SK-N-SH (cell line): ENCODE measurements around the gene SNX21. TPM values are rescaled to one million over a fixed set of nuclear protein-coding genes. Genes with fewer than 3 reads are reported as not detected.

Source experiments
- CTCF ChIA-PET: fragments of 300-600, 350-600 bp; formaldehyde crosslinking; extraction: SDS; loops from one replicate; lab custom pipeline; 2021; lab: Yijun Ruan, JAX
- POLR2A ChIA-PET: fragments of 350-600 bp; sonication (Branson Sonifier 250); formaldehyde crosslinking; extraction: SDS; loops from one replicate; lab custom pipeline; 2020; ENCODE audit warnings: antibody characterized with exemption, inconsistent platforms; lab: Yijun Ruan, JAX
- DNase-seq: peaks from one replicate; pipeline ENCODE4 v3.0.0; 2012
- H2AFZ ChIP-seq: fragments of 200-600 bp; sonication (generic); 2 replicates; pipeline ENCODE4 v1.8.1; 2016; ENCODE audit warnings: antibody characterized with exemption, mild to moderate bottlenecking, low read depth
- H3F3A ChIP-seq: fragments of 200-600 bp; sonication (generic); replicated peaks from 2 replicates; pipeline ENCODE3; 2016; ENCODE audit warnings: antibody characterized with exemption, mild to moderate bottlenecking; ENCODE audit not compliant: insufficient read depth
- H3K27ac ChIP-seq, 2 experiments: fragments of 200-500 bp in 1 of 2; fragments of 200-600 bp in 1 of 2; sonication (Bioruptor generic) in 1 of 2; sonication (generic), shearing (Covaris generic) in 1 of 2; 2 replicates each; pipeline versions ENCODE4 v1.5.1 to v1.6.1; 2014 to 2016; ENCODE audit warnings: low read depth in 2 of 2, inconsistent platforms in 1 of 2, low read length in 1 of 2, mild to moderate bottlenecking in 1 of 2, mixed read lengths in 1 of 2
- H3K27me3 ChIP-seq: fragments of 200-600 bp; sonication (generic), shearing (Covaris generic); 2 replicates; pipeline ENCODE4 v1.6.1; 2016; ENCODE audit warnings: mixed run types; ENCODE audit not compliant: insufficient read depth
- H3K36me3 ChIP-seq, 2 experiments: fragments of 200-500 bp in 1 of 2; fragments of 200-600 bp in 1 of 2; sonication (Bioruptor generic) in 1 of 2; sonication (generic) in 1 of 2; replicated peaks in 1 of 2; 2 replicates each; pipeline versions ENCODE3 to v1.5.1; 2014 to 2016; ENCODE audit warnings: low read length in 1 of 2, mild to moderate bottlenecking in 1 of 2; ENCODE audit not compliant: insufficient read depth in 2 of 2, control insufficient read depth in 1 of 2
- H3K4me1 ChIP-seq, 2 experiments: fragments of 200-500 bp in 1 of 2; fragments of 200-600 bp in 1 of 2; sonication (Bioruptor generic) in 1 of 2; sonication (generic), shearing (Covaris generic) in 1 of 2; 2 replicates each; pipeline versions ENCODE4 v1.5.1 to v1.6.1; 2014 to 2016; ENCODE audit warnings: low read depth in 1 of 2, low read length in 1 of 2, mixed run types in 1 of 2; ENCODE audit not compliant: insufficient read depth in 2 of 2, control insufficient read depth in 1 of 2
- H3K4me2 ChIP-seq: fragments of 200-600 bp; sonication (generic), shearing (Covaris generic); 2 replicates; pipeline ENCODE4 v1.6.1; 2017; ENCODE audit warnings: mixed run types
- H3K4me3 ChIP-seq, 2 experiments: fragments of 200-500 bp in 1 of 2; fragments of 200-600 bp in 1 of 2; sonication (Bioruptor generic) in 1 of 2; sonication (generic), shearing (Covaris generic) in 1 of 2; 2 replicates each; pipeline versions ENCODE4 v1.5.1 to v1.8.1; 2014 to 2016; ENCODE audit warnings: low read depth in 2 of 2, inconsistent platforms in 1 of 2, low read length in 1 of 2, mild to moderate bottlenecking in 1 of 2, mixed read lengths in 1 of 2, moderate library complexity in 1 of 2
- H3K79me2 ChIP-seq: fragments of 200-600 bp; sonication (generic); 2 replicates; pipeline ENCODE4 v1.8.1; 2017; ENCODE audit warnings: mild to moderate bottlenecking; ENCODE audit not compliant: insufficient read depth
- H3K9ac ChIP-seq: fragments of 200-600 bp; sonication (generic); 2 replicates; pipeline ENCODE4 v1.6.1; 2017; ENCODE audit warnings: mixed run types
- H3K9me2 ChIP-seq: fragments of 200-600 bp; sonication (generic); 2 replicates; pipeline ENCODE4 v1.6.1; 2017; ENCODE audit warnings: mixed run types
- H3K9me3 ChIP-seq: fragments of 200-600 bp; sonication (generic); 2 replicates; pipeline ENCODE4 v1.6.1; 2017; ENCODE audit warnings: mixed run types, mild to moderate bottlenecking, moderate library complexity
- H4K20me1 ChIP-seq: fragments of 200-600 bp; sonication (generic); 2 replicates; pipeline ENCODE4 v1.6.1; 2017; ENCODE audit warnings: mild to moderate bottlenecking, mixed run types; ENCODE audit not compliant: insufficient read depth
- FOSL2 ChIP-seq: IDR thresholded peaks from 2 replicates; pipeline ENCODE4 v1.4.0; 2012; ENCODE audit warnings: low read depth, mild to moderate bottlenecking, moderate library complexity, borderline replicate concordance
- GATA2 ChIP-seq: sonication (generic); formaldehyde crosslinking; IDR thresholded peaks from 2 replicates; pipeline ENCODE4 v1.5.0; 2020; ENCODE audit warnings: mild to moderate bottlenecking, missing genetic modification reagents
- NFIC ChIP-seq: IDR thresholded peaks from 2 replicates; pipeline ENCODE4 v1.4.0; 2012; ENCODE audit warnings: borderline replicate concordance
- NRF1 ChIP-seq: IDR thresholded peaks from 2 replicates; pipeline ENCODE4 v1.6.1; 2012; ENCODE audit warnings: low read depth, mild to moderate bottlenecking, low read length
- SMC3 ChIP-seq: IDR thresholded peaks from 2 replicates; pipeline ENCODE4 v1.6.1; 2012; ENCODE audit warnings: low read depth, low read length, improper control_type of control experiment
- TCF12 ChIP-seq: IDR thresholded peaks from 2 replicates; pipeline ENCODE4 v1.4.0; 2012
- YY1 ChIP-seq: IDR thresholded peaks from 2 replicates; pipeline ENCODE4 v1.4.0; 2012; ENCODE audit warnings: low read depth, mild to moderate bottlenecking
- WGBS: methylation state at CpG from one replicate; pipeline ENCODE4 v1.1.6; 2017; ENCODE audit warnings: low lambda C conversion rate; 5-methylcytosine and 5-hydroxymethylcytosine counted together
- polyA plus RNA-seq, 3 experiments: library from polyadenylated mRNA; depleted of rRNA; stranded (reverse); fragments of >200 nt; gene quantifications; 2 replicates each; pipeline ENCODE4 v1.2.3, GENCODE V29; 2012
- TF ChIP-seq, protein P1 (sequence below): fragments of 150-350 bp; IDR thresholded peaks from 2 replicates; pipeline ENCODE4 v1.6.1; 2017; ENCODE audit warnings: antibody characterized with exemption, low read length, low read depth, borderline replicate concordance
- TF ChIP-seq, protein P2 (sequence below): IDR thresholded peaks from 2 replicates; pipeline ENCODE4 v1.4.0; 2012; ENCODE audit warnings: low read depth, borderline replicate concordance
- TF ChIP-seq, protein P3 (sequence below): fragments of 200-600 bp; sonication (generic); IDR thresholded peaks from 2 replicates; pipeline ENCODE4 v1.6.1; 2017; ENCODE audit warnings: antibody characterized with exemption, mild to moderate bottlenecking, moderate library complexity
- TF ChIP-seq, protein P4 (sequence below): IDR thresholded peaks from 2 replicates; pipeline ENCODE4 v1.4.0; 2012; ENCODE audit warnings: low read depth

The SNX21 gene
- polyA plus RNA-seq, 1 of the 3 experiments (the other 2 are of a cell fraction) = 22.1 TPM

DNA sequence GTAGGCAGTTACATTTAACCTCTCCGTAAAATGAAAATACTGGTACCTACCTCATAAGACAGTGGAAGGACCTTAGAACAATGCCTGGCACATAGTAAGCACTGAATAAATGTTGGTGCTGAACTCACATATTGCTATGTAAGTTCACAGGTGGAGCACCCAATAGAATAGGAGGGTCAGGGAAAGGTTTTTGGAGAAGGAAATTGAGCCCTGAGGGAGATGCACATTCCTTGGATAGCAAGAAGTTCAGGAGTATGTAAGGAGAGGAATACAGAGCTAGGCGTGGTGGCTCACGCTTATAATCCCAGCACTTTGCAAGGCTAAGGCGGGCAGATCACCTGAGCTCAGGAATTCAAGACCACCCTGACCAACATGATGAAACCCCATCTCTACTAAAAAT lies 14.1 kb upstream of the SNX21 start (continued):
- TF ChIP-seq, protein P1, sequence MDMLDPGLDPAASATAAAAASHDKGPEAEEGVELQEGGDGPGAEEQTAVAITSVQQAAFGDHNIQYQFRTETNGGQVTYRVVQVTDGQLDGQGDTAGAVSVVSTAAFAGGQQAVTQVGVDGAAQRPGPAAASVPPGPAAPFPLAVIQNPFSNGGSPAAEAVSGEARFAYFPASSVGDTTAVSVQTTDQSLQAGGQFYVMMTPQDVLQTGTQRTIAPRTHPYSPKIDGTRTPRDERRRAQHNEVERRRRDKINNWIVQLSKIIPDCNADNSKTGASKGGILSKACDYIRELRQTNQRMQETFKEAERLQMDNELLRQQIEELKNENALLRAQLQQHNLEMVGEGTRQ = no peak

DNA sequence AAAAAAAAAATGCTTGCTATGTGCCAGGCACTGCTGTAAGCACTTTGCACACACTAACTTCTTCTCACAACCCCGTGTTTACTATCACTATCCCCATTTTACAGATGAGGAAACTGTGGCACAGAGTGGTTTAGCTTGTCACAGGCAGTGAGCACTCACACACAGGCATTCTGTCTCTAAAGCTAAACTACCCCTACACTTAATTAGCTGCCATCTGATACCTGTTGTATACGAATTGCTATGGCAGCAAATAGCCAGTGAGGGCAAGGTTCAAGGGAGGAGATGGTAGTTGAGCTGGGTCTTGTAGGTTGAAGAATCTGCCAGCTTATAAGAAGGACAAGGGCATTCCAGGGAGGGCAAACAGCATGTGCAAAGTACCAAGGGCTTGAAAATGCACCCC lies 11.7 kb upstream of the SNX21 start:
- H3K4me3 ChIP-seq = no peak overlapping the region
- DNase-seq = no peak
- H3K4me1 ChIP-seq = peaks cover 0 to 8% of the 10 kb centered on the region in 2 experiments; a peak in 2 of 4 replicates
- no peaks in the 10 kb centered on the region for H3K9me3 ChIP-seq
- no peaks in the 10 kb centered on the region for H3K36me3 ChIP-seq
- H3K9me2 ChIP-seq = no peaks in the 10 kb centered on the region
- H3K79me2 ChIP-seq = no peaks in the 10 kb centered on the region
- 68% methylated on average over 2 of the region's 2 CpGs for WGBS
- H3K27ac ChIP-seq = no peak overlapping the region
- TF ChIP-seq, protein P2, sequence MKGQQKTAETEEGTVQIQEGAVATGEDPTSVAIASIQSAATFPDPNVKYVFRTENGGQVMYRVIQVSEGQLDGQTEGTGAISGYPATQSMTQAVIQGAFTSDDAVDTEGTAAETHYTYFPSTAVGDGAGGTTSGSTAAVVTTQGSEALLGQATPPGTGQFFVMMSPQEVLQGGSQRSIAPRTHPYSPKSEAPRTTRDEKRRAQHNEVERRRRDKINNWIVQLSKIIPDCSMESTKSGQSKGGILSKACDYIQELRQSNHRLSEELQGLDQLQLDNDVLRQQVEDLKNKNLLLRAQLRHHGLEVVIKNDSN = no peak
- TF ChIP-seq, protein P3, sequence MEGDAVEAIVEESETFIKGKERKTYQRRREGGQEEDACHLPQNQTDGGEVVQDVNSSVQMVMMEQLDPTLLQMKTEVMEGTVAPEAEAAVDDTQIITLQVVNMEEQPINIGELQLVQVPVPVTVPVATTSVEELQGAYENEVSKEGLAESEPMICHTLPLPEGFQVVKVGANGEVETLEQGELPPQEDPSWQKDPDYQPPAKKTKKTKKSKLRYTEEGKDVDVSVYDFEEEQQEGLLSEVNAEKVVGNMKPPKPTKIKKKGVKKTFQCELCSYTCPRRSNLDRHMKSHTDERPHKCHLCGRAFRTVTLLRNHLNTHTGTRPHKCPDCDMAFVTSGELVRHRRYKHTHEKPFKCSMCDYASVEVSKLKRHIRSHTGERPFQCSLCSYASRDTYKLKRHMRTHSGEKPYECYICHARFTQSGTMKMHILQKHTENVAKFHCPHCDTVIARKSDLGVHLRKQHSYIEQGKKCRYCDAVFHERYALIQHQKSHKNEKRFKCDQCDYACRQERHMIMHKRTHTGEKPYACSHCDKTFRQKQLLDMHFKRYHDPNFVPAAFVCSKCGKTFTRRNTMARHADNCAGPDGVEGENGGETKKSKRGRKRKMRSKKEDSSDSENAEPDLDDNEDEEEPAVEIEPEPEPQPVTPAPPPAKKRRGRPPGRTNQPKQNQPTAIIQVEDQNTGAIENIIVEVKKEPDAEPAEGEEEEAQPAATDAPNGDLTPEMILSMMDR = no peak
- TF ChIP-seq YY1 = no peak
- POLR2A ChIA-PET = no interaction called here
- no peak overlapping the region for H3K9ac ChIP-seq
- no peak overlapping the region for H3K4me2 ChIP-seq
- H3K27me3 ChIP-seq = no peaks in the 10 kb centered on the region
- CTCF ChIA-PET = interaction anchor here (0.9 kb wide), 1 partner anchor 69 kb away, joined by 3 read pairs; the partner anchor contains the start of genes CTSA and NEURL2
- no peak overlapping the region for H2AFZ ChIP-seq
- peaks cover 16% of the 10 kb centered on the region for H3F3A ChIP-seq
- no peaks in the 10 kb centered on the region for H4K20me1 ChIP-seq

DNA sequence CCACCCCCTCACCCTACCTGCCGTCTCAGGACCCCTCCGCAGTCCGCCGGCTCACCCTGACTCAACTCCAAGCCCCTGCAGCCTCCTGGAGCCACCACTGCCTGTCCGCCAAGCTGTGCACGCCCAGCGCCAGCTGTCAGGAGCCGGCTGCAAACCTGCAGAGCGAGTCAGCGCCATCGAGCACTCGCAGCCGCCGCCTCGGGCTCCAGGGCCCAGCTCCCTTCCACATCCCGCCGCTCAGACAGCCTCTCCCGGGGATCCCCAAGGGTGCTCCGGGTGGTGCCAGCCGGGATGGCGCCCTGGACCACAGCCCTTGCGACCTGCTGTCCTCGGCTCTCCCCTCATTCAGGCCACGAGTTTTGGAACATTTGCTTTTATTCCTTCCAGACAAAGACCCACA lies 10.7 kb upstream of the SNX21 start:
- H3K27ac ChIP-seq = no peak overlapping the region
- ChIA-PET CTCF (interaction anchor here (0.9 kb wide), 1 partner anchor 68 kb away, joined by 3 read pairs; the partner anchor contains the start of genes CTSA and NEURL2), POLR2A (no interaction called here)
- H4K20me1 ChIP-seq = no peaks in the 10 kb centered on the region
- TF ChIP-seq TCF12 = no peak
- TF ChIP-seq NRF1 = no peak
- TF ChIP-seq FOSL2 = no peak
- TF ChIP-seq YY1 = no peak
- TF ChIP-seq, protein P4, sequence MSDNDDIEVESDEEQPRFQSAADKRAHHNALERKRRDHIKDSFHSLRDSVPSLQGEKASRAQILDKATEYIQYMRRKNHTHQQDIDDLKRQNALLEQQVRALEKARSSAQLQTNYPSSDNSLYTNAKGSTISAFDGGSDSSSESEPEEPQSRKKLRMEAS = no peak
- TF ChIP-seq SMC3 = no peak
- TF ChIP-seq, protein P3 = no peak
- TF ChIP-seq GATA2 (CRISPR knock-in tag) = no peak
- no peak for TF ChIP-seq NFIC
- no peaks in the 10 kb centered on the region for H3K36me3 ChIP-seq
- no peak overlapping the region for H3K4me2 ChIP-seq
- H3K9me3 ChIP-seq = no peaks in the 10 kb centered on the region
- no peaks in the 10 kb centered on the region for H3K79me2 ChIP-seq
- DNase-seq = no peak
- H2AFZ ChIP-seq = no peak overlapping the region
- H3K27me3 ChIP-seq = no peaks in the 10 kb centered on the region
- peaks cover 10% of the 10 kb centered on the region for H3F3A ChIP-seq
- no peak overlapping the region for H3K9ac ChIP-seq
- peaks cover 0 to 8% of the 10 kb centered on the region in 2 experiments; a peak in 2 of 4 replicates for H3K4me1 ChIP-seq
- H3K4me3 ChIP-seq = no peak overlapping the region
- no peaks in the 10 kb centered on the region for H3K9me2 ChIP-seq
- 67% methylated on average over 11 of the region's 24 CpGs for WGBS
